Left lung (tissue), 10 donors: ENCODE data around the gene LIF. TPM values are rescaled to one million over a fixed set of nuclear protein-coding genes. Genes with fewer than 3 reads are reported as not detected.
A peak's percentile ranks its signal among the peaks of the same experiment; 100 is the strongest.

ENCODE experiments used
- ATAC-seq: fragments of 200-7000 bp; cut with Tn5 transposase; one replicate; pipeline ENCODE4 v1.9.1; 2020; ENCODE audit warnings: moderate library complexity
- DNase-seq, 4 donors: peaks; one replicate each; pipeline ENCODE4 v3.0.0-alpha.2; 2013 to 2020
- H3K27ac ChIP-seq, 2 donors: fragments of 200-600 bp; sonication (generic) in 1 of 2; one replicate each; pipeline versions ENCODE4 v1.5.0 to v1.8.0; 2020 to 2021
- H3K27me3 ChIP-seq, 2 donors: fragments of 200-600 bp; sonication (generic) in 1 of 2; one replicate each; pipeline versions ENCODE4 v1.5.0 to v1.8.0; 2020 to 2021
- H3K36me3 ChIP-seq, 2 donors: fragments of 200-600 bp; sonication (generic) in 1 of 2; one replicate each; pipeline versions ENCODE4 v1.5.0 to v1.8.0; 2020 to 2021
- H3K4me1 ChIP-seq, 2 donors: fragments of 200-600 bp; one replicate each; pipeline ENCODE4 v1.8.0; 2021
- H3K4me3 ChIP-seq, 2 donors: fragments of 200-600 bp; sonication (generic) in 1 of 2; one replicate each; pipeline versions ENCODE4 v1.5.0 to v1.8.0; 2020 to 2021; ENCODE audit warnings: mild to moderate bottlenecking in 1 of 2
- H3K9me3 ChIP-seq, 2 donors: fragments of 200-600 bp; sonication (generic) in 1 of 2; one replicate each; pipeline versions ENCODE4 v1.5.0 to v1.8.0; 2020 to 2021
- intact Hi-C, 2 donors: fragments of 100-400 bp; cut with DNase I; formaldehyde crosslinking; loops; one replicate each; pipeline versions ENCODE4 v1.11.2 to v1.14.2; 2022
- polyA plus RNA-seq, 6 donors: library from polyadenylated mRNA; unstranded; fragments of 120-200 nt; gene quantifications; one replicate each; pipeline ENCODE4 v1.2.1, GENCODE V29; 2013; ENCODE audit not compliant: insufficient read length in 6 of 6
- total RNA-seq, 2 donors: library from RNA; stranded (reverse); fragmentation: NEBNext Ultra II Directional; extraction: Animal tissue kit (Norgen Biotek cat#: 25700); gene quantifications; one replicate each; pipeline ENCODE4 v1.2.1, GENCODE V29; 2021
- TF ChIP-seq, protein P1 (sequence below), 2 donors: fragments of 200-600 bp; sonication (generic) in 1 of 2; IDR thresholded peaks; one replicate each; pipeline versions ENCODE4 v1.5.0 to v1.8.0; 2021; ENCODE audit warnings: antibody characterized with exemption in 2 of 2
- donor health status: DM: no; HTN: yes; CAD: no.
- donor health status: DM: no; HTN: no; CAD: no.

LIF gene
- total and polyA plus RNA-seq, 8 donors: 1.4 to 10.7 (median 2.5) TPM

DNA sequence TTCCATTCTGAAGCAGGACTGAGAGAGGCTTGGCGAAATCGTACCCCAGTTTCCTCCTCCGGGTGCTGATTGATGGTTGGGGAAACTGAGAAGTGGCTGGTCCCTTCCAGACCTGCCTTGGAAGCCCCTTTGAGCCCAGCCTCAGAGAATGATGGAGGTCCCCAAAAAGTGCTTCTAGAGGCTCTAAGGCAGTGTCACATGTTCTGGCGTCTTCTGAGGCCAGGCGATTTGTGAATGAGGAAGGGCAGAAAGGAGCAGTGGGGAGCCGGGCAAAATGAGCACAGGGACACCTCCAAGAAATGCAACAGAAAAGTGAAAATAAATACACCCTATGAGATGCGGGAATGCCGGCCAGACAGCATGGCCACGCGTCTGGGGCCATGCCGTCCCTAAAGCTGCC lies 1.0 kb upstream of the LIF start:
- intact Hi-C loops: no loop called here
- H3K36me3 ChIP-seq: no peaks in the 10 kb centered on the region
- peak overlapping the region in 1 of 2 donors; percentile 47 for H3K4me3 ChIP-seq
- no peak overlapping the region for H3K27ac ChIP-seq
- peaks cover 0 to 54% of the 10 kb centered on the region in 2 donors for H3K27me3 ChIP-seq
- no peak for ATAC-seq
- DNase-seq: no peak
- H3K4me1 ChIP-seq: peaks cover 8 to 58% of the 10 kb centered on the region in 2 donors
- no peaks in the 10 kb centered on the region for H3K9me3 ChIP-seq
- TF ChIP-seq, protein P1, sequence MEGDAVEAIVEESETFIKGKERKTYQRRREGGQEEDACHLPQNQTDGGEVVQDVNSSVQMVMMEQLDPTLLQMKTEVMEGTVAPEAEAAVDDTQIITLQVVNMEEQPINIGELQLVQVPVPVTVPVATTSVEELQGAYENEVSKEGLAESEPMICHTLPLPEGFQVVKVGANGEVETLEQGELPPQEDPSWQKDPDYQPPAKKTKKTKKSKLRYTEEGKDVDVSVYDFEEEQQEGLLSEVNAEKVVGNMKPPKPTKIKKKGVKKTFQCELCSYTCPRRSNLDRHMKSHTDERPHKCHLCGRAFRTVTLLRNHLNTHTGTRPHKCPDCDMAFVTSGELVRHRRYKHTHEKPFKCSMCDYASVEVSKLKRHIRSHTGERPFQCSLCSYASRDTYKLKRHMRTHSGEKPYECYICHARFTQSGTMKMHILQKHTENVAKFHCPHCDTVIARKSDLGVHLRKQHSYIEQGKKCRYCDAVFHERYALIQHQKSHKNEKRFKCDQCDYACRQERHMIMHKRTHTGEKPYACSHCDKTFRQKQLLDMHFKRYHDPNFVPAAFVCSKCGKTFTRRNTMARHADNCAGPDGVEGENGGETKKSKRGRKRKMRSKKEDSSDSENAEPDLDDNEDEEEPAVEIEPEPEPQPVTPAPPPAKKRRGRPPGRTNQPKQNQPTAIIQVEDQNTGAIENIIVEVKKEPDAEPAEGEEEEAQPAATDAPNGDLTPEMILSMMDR (IDR thresholded peaks at IDR 0.05): no peak

DNA sequence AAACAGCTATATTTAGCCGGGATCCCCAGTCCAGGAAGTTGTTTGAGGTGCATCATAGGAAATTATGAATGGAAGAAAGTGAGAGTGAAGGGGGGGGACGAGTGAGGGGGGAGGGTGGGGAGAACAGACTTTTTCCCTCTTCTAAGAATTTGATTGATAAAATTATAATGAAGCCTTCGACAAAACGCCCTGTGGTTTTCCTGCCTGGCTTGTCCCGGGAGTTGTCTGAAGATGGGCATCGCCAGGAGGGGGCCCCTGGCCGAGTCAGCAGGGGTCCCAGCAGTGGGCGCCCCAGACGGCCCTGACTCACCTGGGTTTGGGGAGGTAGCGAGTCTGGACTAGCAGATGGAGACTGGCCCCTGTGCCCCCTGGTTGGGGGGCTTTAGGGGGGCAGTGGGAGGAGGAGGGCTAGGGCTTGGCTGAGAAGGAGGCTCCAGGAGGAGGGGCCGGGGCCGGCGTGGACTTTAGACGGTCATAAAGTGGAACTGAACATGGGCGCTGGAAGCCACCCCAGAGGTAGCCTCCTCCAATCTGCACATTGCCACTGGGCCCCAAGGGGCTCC lies 336 bp upstream of the LIF start:
- DNase-seq (peak in 1 of 4 donors; percentile 76), ATAC-seq (peak; percentile 1)
- peaks cover 8 to 51% of the 10 kb centered on the region in 2 donors for H3K4me1 ChIP-seq
- no peaks in the 10 kb centered on the region for H3K36me3 ChIP-seq
- intact Hi-C loops: no loop called here
- H3K4me3 ChIP-seq: peak overlapping the region; percentile 34 to 47
- H3K27ac ChIP-seq: peak overlapping the region in 1 of 2 donors; percentile 50
- TF ChIP-seq, protein P1 (IDR thresholded peaks at IDR 0.05): no peak
- no peaks in the 10 kb centered on the region for H3K9me3 ChIP-seq
- peaks cover 0 to 54% of the 10 kb centered on the region in 2 donors for H3K27me3 ChIP-seq

DNA sequence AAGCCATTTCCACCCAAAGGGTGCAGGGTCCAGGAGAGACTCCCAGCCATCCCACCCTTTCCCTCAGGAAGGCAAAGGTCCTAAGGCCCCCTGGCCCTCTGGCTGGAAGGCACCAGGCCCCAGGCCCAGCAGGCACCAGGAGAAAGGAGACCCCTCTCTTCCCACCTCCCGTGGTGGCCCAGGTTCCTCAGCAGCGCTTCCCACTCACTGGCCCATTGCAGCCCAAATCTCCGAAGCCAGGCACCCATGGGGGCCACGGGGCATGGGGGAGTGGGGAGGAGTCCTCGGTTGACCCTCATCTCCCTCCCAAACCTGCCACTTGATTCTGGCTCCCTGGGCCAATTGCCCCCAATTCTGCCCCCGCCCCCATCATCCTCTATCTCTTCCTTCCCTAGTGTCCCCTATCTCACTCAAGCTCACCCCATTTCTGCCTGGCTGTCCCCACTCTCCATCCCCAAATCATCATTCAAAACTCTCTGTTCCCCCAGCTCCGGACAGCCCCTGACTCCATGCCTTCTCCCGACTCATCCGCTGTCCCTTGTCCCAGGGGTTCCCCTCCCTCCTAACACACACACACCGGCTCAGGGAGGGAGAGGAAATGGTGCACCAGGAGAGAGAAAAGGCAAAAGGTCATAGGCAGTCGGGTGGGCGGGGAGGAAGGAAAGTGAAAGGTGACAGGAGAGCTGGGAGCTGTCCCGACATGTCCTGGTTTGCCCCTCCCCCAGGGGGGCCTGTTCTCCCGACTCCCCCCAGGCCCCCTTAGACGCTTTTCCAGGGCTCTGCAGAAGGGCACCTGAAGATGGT lies 1.2 kb downstream of the LIF start:
- Histone ChIP-seq H3K9me3 (no peaks in the 10 kb centered on the region), H3K27ac (no peak overlapping the region), H3K36me3 (no peaks in the 10 kb centered on the region), H3K4me3 (peak overlapping the region; percentile 34 to 47), H3K4me1 (peaks cover 8 to 39% of the 10 kb centered on the region in 2 donors), H3K27me3 (peaks cover 0 to 54% of the 10 kb centered on the region in 2 donors)
- DNase-seq (peak in 1 of 4 donors; percentile 55), ATAC-seq (peak; percentile 32)
- intact Hi-C loops: no loop called here
- TF ChIP-seq, protein P1 (IDR thresholded peaks at IDR 0.05): no peak

DNA sequence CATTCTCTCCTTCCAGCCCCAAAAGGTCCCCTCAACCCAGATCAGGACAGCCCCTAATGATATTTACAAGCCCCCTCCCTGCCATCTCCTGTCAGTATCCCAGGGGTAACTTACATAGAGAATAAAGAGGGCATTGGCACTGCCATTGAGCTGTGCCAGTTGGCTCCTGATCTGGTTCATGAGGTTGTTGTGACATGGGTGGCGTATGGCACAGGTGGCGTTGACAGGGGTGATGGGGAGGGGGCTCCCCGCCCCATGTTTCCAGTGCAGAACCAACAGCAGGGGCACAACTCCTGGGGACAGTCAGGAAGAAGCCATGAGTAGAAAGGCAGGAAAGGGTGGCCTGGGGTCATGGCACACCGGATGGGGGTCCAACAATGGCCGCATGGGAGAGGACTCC lies 1.9 kb downstream of the LIF start:
- TF ChIP-seq, protein P1 (IDR thresholded peaks at IDR 0.05): no peak
- intact Hi-C loops: no loop called here
- Histone ChIP-seq H3K27ac (no peak overlapping the region), H3K4me1 (peaks cover 8 to 35% of the 10 kb centered on the region in 2 donors), H3K4me3 (no peak overlapping the region), H3K27me3 (peaks cover 0 to 54% of the 10 kb centered on the region in 2 donors), H3K36me3 (no peaks in the 10 kb centered on the region), H3K9me3 (no peaks in the 10 kb centered on the region)
- DNase-seq (peak in 1 of 4 donors; percentile 33), ATAC-seq (no peak)

DNA sequence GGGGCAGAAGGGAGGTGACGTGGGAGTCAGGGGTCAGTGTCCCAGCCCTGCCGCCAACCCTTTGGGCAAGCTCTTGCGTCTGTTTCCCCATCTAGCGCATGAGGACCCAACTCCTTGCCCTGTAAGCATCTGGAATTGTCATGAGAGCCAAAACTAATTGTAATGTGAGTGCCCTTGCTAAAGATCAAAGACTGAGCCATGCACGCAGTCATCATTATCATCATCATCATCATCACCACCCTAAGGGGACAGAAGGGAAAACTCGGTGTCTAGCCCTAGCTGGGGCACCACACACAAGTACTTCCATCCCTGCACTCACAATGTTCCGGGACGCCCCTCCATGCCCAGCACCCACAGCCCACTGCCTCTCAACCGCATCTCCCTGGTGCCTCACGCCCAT lies 2.5 kb downstream of the LIF start:
- ATAC-seq: no peak
- TF ChIP-seq, protein P1 (IDR thresholded peaks at IDR 0.05): no peak
- peaks cover 8 to 33% of the 10 kb centered on the region in 2 donors for H3K4me1 ChIP-seq
- no peaks in the 10 kb centered on the region for H3K9me3 ChIP-seq
- intact Hi-C loops: no loop called here
- no peak overlapping the region for H3K27ac ChIP-seq
- peak in 1 of 4 donors; percentile 13 for DNase-seq
- no peaks in the 10 kb centered on the region for H3K36me3 ChIP-seq
- H3K4me3 ChIP-seq: no peak overlapping the region
- peaks cover 0 to 52% of the 10 kb centered on the region in 2 donors for H3K27me3 ChIP-seq
